Measurements from ENCODE around the gene MUC12.
"Not testable (repeated sequence)": the region's sequence is repeated elsewhere in the genome, so short reads cannot be mapped to it uniquely, and the experiment has no call there.

DNA sequence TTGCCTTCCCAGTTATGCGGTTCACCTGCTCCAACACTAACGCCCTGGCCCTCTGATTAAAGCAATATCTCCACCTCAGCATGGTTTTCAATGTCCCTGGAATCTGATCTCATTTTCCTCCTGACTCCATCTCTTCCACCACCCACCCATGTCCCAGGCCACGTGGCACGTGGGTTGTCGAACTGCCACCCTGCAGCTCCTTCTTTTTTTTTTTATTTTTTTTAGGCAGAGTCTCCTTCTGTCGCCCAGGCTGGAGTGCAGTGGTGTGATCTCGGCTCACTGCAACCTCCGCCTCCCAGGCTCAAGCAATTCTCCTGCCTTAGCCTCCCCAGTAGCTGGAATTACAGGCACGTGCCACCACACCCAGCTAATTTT is 94.8 kb downstream of the MUC12 start:
- not testable (repeated sequence) for TF ChIP-seq CTCF, POLR2AphosphoS5, EP300 (IDR thresholded peaks at IDR 0.05)
